K562 (cell line): ENCODE measurements around the gene FLVCR2.

Experiments used
- OTX1 ChIP-seq: fragments of 450-650 bp; formaldehyde crosslinking; IDR thresholded peaks from 2 replicates; pipeline ENCODE4 v1.4.0; 2022; ENCODE audit warnings: mild to moderate bottlenecking
- TCFL5 ChIP-seq: fragments of 250-450 bp; sonication (Bioruptor Pico); conservative IDR thresholded peaks from 2 replicates; pipeline ENCODE4 v1.6.1; 2021; ENCODE audit warnings: mild to moderate bottlenecking, moderate library complexity, matching md5 sums
- TF ChIP-seq, protein P1 (sequence below): fragments of 250-450 bp; sonication (Bioruptor Pico); IDR thresholded peaks from 2 replicates; pipeline ENCODE4 v1.8.0; 2021; ENCODE audit warnings: moderate library complexity, mild to moderate bottlenecking, inconsistent platforms

- TF ChIP-seq OTX1 (CRISPR knock-in tag), result no peak
- TF ChIP-seq, protein P1, sequence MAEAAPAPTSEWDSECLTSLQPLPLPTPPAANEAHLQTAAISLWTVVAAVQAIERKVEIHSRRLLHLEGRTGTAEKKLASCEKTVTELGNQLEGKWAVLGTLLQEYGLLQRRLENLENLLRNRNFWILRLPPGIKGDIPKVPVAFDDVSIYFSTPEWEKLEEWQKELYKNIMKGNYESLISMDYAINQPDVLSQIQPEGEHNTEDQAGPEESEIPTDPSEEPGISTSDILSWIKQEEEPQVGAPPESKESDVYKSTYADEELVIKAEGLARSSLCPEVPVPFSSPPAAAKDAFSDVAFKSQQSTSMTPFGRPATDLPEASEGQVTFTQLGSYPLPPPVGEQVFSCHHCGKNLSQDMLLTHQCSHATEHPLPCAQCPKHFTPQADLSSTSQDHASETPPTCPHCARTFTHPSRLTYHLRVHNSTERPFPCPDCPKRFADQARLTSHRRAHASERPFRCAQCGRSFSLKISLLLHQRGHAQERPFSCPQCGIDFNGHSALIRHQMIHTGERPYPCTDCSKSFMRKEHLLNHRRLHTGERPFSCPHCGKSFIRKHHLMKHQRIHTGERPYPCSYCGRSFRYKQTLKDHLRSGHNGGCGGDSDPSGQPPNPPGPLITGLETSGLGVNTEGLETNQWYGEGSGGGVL (CRISPR knock-in tag), result no peak
- no peak for TF ChIP-seq TCFL5 (CRISPR knock-in tag)
Measured at GRCh38 chr14:75640876-75641275, 62.5 kb downstream of the FLVCR2 start.
